AG10803 (cell line): ENCODE data around the gene PRDX1.
A peak's percentile ranks its signal among the peaks of the same experiment; 100 is the strongest.
"Not testable (repeated sequence)": the region's sequence is repeated elsewhere in the genome, so short reads cannot be mapped to it uniquely, and the experiment has no call there.

Experiments used
- DNase-seq: peaks from one replicate; pipeline ENCODE4 v3.0.0; 2010; ENCODE audit warnings: low read depth
- H3K4me3 ChIP-seq: 2 replicates; pipeline ENCODE4 v1.5.1; 2011; ENCODE audit warnings: mild to moderate bottlenecking, low read length, control low read depth
- CTCF ChIP-seq: conservative IDR thresholded peaks from 2 replicates; pipeline ENCODE4 v1.5.1; 2011; ENCODE audit warnings: mild to moderate bottlenecking, low read length, control low read depth, inconsistent platforms

Gene PRDX1

GRCh38 chr1:45536886-45537285 lies 15.2 kb upstream of the PRDX1 start:
- TF ChIP-seq CTCF: no peak
- no peak overlapping the region for H3K4me3 ChIP-seq
- no peak for DNase-seq

- no peak for TF ChIP-seq CTCF
- no peak for DNase-seq
- no peak overlapping the region for H3K4me3 ChIP-seq
Measured at GRCh38 chr1:45535988-45536766, 14.5 kb upstream of the PRDX1 start.

- no peak for DNase-seq
- no peak overlapping the region for H3K4me3 ChIP-seq
- no peak for TF ChIP-seq CTCF
Measured at GRCh38 chr1:45531873-45532272, 10.2 kb upstream of the PRDX1 start.

- no peak overlapping the region for H3K4me3 ChIP-seq
- no peak for DNase-seq
- TF ChIP-seq CTCF: no peak
Measured at GRCh38 chr1:45530632-45531135, 9.0 kb upstream of the PRDX1 start.

- H3K4me3 ChIP-seq: no peak overlapping the region
- no peak for TF ChIP-seq CTCF
- no peak for DNase-seq
Measured at GRCh38 chr1:45526135-45526644, 4.5 kb upstream of the PRDX1 start.

- not testable (repeated sequence) for DNase-seq, H3K4me3 ChIP-seq
Measured at GRCh38 chr1:45523975-45524374, 2.3 kb upstream of the PRDX1 start.

GRCh38 chr1:45523516-45523915 lies 1.8 kb upstream of the PRDX1 start:
- DNase-seq, H3K4me3 ChIP-seq: not testable (repeated sequence)

GRCh38 chr1:45522324-45523104 lies 830 bp upstream of the PRDX1 start:
- DNase-seq: peak; percentile 40
- no peak for TF ChIP-seq CTCF
- peak overlapping the region; percentile 94 for H3K4me3 ChIP-seq

- DNase-seq: not testable (repeated sequence)
- peak overlapping the region; percentile 35 for H3K4me3 ChIP-seq
Measured at GRCh38 chr1:45519774-45520173, 1.9 kb downstream of the PRDX1 start.
